GM19043 (cell line): ENCODE measurements around the gene TRIM44.
"Not testable (repeated sequence)": the region's sequence is repeated elsewhere in the genome, so short reads cannot be mapped to it uniquely, and the experiment has no call there.

Experiments used
- ATAC-seq: cut with Tn5 transposase; IDR thresholded peaks from one replicate; pipeline ENCODE4 v1.9.1; 2021; ENCODE audit warnings: low read depth; ENCODE audit not compliant: unreplicated experiment

The TRIM44 gene

DNA sequence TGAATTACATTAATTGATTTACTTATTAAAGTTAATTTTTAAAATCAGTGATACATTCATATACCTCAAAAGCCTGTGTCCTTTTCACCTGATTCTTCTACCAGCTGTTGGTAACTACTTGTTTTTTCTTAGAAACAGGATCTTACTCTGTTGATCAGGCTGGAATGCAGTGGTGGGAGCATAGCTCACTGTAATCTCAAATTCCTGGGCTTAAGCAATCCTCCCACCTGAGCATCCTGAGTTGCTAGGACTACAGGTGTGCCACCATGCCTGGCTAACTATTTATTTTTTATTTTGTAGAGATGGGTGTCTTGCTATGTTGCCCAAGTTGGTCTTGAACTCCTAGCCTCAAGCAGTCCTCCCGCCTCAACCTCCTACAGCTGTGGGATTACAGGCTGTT, 4.7 kb downstream of the TRIM44 start:
- no peak for ATAC-seq

- not testable (repeated sequence) for ATAC-seq
Measured at GRCh38 chr11:35668350-35668749, 5.8 kb downstream of the TRIM44 start.

- ATAC-seq = no peak
Measured at GRCh38 chr11:35671396-35672127, 9.0 kb downstream of the TRIM44 start.

DNA sequence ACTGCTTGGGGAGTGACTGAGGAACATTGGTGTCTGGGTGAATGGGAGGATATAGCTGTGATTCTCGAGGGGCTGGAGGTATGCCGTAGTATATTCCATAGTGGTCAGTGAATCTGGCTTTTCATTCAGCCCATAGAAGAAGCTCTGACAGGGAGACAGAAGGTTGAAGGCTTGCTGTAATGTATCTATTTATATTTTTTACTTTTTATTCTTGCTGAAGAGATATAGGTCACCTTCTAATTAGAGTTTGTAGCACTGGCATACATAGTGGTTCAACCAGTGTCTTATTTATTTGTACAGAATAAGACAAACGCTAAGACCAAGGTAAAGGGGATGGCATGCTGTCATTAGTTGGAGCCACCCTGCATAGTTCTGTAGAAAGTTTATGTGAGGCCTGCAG, 10.0 kb downstream of the TRIM44 start:
- ATAC-seq = no peak

DNA sequence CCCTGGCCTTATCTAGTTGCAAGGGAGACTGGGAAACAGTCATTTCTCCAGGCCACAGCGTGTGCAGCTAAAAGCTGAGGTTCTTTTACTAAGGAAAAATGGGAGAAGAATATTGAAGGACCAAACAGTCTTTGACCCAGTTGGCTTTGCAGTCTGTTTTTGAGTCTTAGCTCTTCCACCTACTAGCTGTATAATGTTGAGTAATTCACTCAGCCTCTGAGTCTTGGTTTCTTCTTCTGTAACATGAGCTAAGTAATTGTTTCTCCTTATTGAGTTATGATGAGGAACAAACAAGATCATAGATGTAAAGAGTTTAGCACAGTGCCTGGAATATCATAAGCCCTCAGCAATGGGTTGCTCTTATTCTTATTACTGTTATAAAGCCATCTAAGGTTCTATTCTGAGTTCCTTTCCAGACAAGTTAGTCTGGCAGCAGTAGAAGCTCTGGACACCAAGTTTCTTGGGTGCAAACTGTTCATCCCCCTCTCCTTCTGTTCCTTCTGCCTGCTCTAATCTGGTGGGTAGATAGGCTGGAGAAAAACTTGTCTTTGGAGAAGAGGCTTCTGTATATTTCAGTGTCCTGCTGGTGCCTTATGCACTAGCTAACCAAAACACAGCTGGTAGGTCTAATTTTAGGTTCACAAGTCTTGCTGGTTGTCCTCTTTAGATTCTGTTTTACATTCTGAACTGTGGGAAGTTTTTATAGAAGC, 13.5 kb downstream of the TRIM44 start:
- peak; percentile 47 for ATAC-seq

DNA sequence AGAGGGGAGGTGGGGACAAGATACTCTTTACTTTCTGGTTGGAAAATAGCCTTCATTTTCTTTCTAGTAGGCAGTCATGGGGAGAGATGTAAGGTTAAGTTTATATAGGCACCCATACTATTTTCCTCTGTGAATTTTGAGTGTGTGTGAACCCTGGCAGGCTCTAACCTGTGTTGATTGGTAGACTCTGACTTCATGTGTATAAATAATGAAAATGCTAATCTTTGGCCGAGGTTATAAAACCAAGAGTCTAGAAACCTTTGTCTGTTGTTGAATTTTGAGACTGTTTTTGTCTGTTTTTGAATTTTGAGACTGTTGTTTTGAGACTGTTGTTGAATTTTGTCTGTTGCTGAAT, 14.0 kb downstream of the TRIM44 start:
- ATAC-seq = no peak

- no peak for ATAC-seq
Measured at GRCh38 chr11:35677904-35678303, 15.3 kb downstream of the TRIM44 start.

DNA sequence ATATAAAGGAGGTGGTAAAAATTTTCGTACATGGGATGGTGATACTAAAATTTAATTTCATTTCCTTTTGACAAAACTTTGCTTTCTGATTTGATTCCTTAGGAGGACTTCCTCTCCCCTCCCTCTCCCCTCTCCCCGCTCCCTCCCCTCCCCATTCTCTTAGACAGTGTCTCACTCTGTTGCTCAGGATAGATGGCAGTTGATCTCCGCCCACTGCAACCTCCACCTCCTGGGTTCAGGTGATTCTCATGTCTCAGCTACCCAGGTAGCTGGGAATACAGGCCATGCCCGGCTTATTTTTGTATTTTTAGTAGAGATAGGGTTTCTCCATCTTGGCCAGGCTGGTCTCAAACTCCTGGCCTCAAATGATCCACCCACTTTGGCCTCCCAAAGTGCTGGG, 15.9 kb downstream of the TRIM44 start:
- no peak for ATAC-seq

DNA sequence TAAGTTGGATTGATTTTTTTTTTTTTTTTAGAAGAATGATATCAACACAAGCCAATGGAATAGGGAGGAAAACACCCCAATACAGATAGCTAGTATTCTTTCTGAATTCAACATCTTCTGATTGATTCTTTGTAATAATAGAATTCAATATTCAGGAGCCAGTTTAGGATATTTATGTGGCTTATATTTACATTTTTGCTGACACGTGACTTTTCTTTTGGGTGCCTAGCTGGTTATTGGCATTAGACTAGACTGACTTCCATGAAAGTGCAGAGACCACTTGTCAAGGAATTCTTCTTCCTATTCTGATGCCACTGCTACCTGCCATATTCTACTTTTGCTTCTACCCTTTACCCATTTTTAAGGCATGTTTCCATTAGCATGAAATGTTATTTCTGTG, 16.4 kb downstream of the TRIM44 start:
- no peak for ATAC-seq

DNA sequence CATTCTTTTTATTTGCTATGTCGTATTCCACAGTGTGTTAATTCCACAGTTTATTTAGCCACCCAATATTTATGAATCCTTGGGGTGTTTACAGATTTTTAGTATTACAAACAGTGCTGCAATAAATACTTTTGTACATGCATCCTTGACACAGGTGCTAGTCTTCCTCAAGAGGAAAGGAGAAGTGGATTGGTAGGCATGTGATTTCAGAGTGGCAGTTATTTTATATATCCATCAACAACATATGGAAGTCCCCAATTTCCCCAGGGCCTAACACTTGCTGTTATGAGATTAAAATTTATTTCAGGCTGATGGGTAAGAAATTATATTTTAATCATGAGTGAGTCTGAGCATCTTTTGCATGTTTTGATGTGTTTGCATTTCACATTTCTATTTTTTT, 17.9 kb downstream of the TRIM44 start:
- no peak for ATAC-seq

GRCh38 chr11:35681163-35681767, 18.7 kb downstream of the TRIM44 start:
- peak; percentile 37 for ATAC-seq

GRCh38 chr11:35682230-35683173, 19.9 kb downstream of the TRIM44 start:
- ATAC-seq = no peak

GRCh38 chr11:35683728-35684339, 21.3 kb downstream of the TRIM44 start:
- ATAC-seq = peak; percentile 57

DNA sequence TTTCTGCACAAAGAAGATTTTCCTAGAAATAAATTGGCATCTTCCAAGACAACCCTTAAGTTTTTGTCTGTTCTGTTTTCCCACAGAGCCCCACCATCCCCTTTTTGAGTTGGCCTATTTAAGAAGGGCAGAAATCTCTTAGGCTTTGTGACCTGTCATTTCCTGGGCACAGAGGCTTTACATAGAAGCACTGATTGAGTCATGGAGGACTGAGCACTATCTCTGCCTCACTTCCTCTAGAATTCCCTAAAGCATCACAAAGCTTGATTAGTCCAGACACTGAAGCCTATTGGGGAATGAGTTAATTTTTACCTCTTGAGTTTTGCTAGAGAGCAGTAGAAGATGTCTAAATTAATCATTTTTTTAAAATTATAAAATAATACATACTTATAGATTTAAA, 25.4 kb downstream of the TRIM44 start:
- no peak for ATAC-seq

DNA sequence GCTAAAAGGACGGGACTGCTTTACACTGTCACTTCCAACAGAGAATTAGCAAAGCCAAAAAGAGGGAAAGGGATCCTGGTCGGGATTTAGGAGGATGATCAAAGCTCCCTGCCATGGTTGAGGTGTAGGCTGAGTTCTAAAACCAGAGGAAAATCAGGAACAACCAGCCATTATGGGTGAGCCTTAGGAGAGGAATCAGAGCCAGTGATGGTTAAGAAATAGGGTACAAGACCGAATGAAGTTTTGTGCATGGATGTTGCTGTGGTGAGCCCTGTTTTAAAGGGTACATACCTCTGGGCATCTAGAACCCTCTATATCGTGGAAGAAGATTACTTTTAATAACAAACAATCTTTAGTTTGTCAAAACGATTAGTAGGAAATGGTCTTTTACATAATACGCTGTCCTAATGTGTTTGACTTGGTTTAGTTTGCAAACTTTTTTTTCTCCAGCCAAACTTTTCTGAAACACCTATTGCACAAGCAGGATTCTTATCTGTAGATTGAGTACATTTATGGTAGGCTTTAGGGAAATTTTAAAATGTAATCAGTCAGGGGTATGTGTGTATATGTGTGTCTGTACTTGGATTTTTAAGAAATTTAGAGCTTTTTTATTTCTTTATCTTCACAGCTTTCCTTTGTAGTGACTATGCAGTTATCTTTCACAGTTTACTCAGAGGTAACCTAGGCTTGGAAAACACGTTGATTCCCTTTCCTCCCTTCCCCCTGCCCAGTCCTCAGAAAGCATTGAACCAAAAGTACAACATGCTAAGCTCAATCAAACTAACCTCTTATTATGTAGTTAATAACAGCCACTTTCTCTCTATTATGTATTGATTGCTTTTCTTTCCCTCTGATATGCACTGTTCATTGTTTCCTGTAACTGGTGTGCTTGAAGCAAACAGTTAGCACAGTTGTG, 26.8 kb downstream of the TRIM44 start:
- no peak for ATAC-seq

- no peak for ATAC-seq
Measured at GRCh38 chr11:35702126-35702525, 39.6 kb downstream of the TRIM44 start.

DNA sequence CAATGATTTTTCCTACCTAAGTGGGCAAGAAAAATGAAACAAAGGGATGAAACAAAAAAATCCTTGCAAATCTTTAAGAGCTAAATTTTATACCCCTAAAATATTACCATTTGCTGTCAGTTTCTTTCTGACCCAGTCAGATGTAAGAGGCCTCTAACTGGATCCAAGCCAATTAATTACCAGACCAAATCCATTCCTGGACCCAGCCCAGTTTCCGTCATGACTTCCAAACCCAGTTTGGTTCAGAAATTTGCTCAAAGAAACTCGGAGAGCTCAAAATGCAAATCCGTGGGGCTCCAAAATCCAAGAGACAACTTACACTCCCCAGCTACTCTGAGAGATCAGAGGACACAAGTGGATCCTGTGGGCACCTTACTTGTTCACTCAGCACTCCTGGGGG, 46.8 kb downstream of the TRIM44 start:
- no peak for ATAC-seq

GRCh38 chr11:35711173-35711910, 48.8 kb downstream of the TRIM44 start:
- no peak for ATAC-seq

DNA sequence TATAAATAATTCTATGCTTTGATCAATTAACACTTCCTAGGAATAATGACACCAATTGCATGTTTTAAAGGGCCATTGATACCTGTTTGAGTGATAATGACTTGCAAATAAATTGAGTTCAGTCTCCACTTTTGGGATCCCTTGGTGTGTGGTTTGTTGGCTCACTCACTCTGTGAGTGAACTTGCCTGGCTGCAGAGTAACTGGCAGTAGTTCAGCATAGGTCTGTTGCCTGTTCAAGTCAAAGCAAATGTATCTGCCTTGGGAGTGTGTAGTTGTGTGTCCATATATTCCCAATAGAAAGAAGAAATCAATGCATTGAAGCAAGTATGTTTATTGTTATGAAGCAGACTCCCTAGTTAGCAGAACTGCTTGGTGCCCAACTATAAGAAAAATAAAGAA, 49.3 kb downstream of the TRIM44 start:
- ATAC-seq = no peak
